ENCODE results near the gene PRR30. TPM values are rescaled to one million over a fixed set of nuclear protein-coding genes. Genes with fewer than 3 reads are reported as not detected.

PRR30 gene
- total RNA-seq, 4 donors from 2014 or later = not detected

GRCh38 chr2:27162151-27163121 lies 23.2 kb upstream of the PRR30 start:
- TF ChIP-seq, protein P1, sequence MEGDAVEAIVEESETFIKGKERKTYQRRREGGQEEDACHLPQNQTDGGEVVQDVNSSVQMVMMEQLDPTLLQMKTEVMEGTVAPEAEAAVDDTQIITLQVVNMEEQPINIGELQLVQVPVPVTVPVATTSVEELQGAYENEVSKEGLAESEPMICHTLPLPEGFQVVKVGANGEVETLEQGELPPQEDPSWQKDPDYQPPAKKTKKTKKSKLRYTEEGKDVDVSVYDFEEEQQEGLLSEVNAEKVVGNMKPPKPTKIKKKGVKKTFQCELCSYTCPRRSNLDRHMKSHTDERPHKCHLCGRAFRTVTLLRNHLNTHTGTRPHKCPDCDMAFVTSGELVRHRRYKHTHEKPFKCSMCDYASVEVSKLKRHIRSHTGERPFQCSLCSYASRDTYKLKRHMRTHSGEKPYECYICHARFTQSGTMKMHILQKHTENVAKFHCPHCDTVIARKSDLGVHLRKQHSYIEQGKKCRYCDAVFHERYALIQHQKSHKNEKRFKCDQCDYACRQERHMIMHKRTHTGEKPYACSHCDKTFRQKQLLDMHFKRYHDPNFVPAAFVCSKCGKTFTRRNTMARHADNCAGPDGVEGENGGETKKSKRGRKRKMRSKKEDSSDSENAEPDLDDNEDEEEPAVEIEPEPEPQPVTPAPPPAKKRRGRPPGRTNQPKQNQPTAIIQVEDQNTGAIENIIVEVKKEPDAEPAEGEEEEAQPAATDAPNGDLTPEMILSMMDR (IDR thresholded peaks at IDR 0.05; ENCODE audit: low read depth) = no peak

DNA sequence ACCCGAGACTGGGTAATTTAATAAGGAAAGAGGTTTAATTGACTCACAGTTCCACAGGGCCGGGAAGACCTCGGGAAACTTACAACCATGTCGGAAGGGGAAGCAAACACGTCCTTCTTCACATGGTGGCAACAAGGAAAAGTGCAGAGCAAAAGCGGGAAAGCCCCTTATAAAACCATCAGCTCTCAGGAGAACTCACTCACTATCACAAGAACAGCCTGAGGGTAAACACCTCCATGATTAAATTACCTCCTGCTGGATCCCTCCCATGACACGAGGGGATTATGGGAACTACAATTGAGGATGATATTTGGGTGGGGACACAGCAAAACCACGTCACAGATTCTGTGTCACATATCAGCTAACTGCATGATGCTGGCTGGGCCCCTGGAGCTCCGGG lies 21.0 kb upstream of the PRR30 start:
- TF ChIP-seq, protein P1 (IDR thresholded peaks at IDR 0.05; ENCODE audit: low read depth) = no peak

GRCh38 chr2:27159271-27159670 lies 20.1 kb upstream of the PRR30 start:
- TF ChIP-seq, protein P1 (IDR thresholded peaks at IDR 0.05; ENCODE audit: low read depth) = no peak

- TF ChIP-seq, protein P1 (IDR thresholded peaks at IDR 0.05; ENCODE audit: low read depth) = no peak
These were observed 19.3 kb upstream of the PRR30 start for GRCh38 chr2:27158468-27158867.

DNA sequence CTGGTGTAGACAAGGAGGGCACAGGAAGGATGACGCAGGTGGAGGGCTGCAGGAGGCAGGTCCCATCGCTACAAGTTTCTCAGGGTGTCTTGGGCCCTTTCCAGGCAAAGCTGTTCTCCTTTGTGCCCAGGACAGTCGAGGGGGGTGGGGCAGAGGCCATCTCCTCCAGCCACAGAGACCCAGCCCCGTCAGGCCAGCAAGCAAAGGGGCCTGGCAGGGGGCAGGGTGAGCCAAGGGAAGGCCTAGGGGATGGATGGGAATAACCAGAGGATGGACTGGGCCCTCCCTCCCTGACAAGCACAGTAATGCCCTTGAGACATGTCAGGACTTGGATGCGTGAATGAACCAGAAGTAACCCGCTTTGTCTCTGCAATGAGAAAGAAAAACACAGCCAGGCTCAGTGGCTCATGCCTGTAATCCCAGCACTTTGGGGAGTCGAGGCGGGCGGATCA lies 15.9 kb upstream of the PRR30 start:
- TF ChIP-seq, protein P1 (IDR thresholded peaks at IDR 0.05; ENCODE audit: low read depth) = no peak

GRCh38 chr2:27154488-27154887 lies 15.3 kb upstream of the PRR30 start:
- TF ChIP-seq, protein P1 (IDR thresholded peaks at IDR 0.05; ENCODE audit: low read depth) = no peak

DNA sequence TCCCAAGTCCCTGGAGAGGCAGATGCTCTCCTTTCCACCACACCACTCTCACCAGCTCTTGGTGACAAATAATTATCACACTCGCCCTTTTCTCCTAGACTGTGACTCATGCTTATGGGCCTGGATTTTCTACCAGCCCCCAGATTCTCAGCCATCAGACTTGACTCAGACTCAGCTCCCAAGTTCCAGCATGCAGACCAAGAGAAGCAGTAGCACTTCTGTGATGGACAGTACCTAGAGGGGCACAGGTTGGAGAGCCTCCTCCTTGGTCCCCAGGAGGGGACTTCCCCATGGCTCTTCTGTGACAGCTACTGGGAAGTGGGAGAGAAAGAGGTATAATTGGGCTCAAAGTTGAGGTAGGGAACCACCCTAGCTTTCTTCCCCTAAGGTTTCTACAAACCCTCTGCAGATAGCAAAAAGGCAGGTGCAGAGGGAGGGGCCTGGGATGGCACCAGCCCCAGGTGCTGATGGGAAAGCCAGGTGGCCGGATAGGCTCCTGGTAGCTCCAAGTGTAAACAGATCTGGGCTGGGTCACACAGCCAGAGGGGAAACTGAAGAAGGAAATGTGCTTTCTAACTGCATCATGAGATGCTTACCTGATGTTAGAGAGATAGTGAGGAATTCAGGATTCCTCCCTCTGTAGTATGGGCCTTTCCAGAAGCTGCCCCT lies 13.7 kb upstream of the PRR30 start:
- TF ChIP-seq, protein P1 (IDR thresholded peaks at IDR 0.05; ENCODE audit: low read depth) = no peak
